GM18868 (cell line): Measurements from ENCODE around the gene LINC00237.

Experiments used
- ATAC-seq: cut with Tn5 transposase; IDR thresholded peaks from one replicate; pipeline ENCODE4 v1.9.1; 2021; ENCODE audit warnings: mild to moderate bottlenecking, moderate library complexity; ENCODE audit not compliant: unreplicated experiment

The LINC00237 gene

GRCh38 chr20:21100578-21101452, 5.3 kb downstream of the LINC00237 start:
- ATAC-seq = no peak

- ATAC-seq = peak; percentile 45
Observed at GRCh38 chr20:21099751-21100577, 6.2 kb downstream of the LINC00237 start.

GRCh38 chr20:21096321-21097043, 9.7 kb downstream of the LINC00237 start:
- no peak for ATAC-seq

- no peak for ATAC-seq
Observed at GRCh38 chr20:21092806-21093205, 13.4 kb downstream of the LINC00237 start.

- no peak for ATAC-seq
Observed at GRCh38 chr20:21090721-21091120, 15.4 kb downstream of the LINC00237 start.

- no peak for ATAC-seq
Observed at GRCh38 chr20:21090111-21090618, 16.0 kb downstream of the LINC00237 start.

GRCh38 chr20:21089391-21089790, 16.8 kb downstream of the LINC00237 start:
- ATAC-seq = no peak

GRCh38 chr20:21087862-21088540, 18.2 kb downstream of the LINC00237 start:
- no peak for ATAC-seq

- no peak for ATAC-seq
Observed at GRCh38 chr20:21083825-21084325, 22.3 kb downstream of the LINC00237 start.

GRCh38 chr20:21082584-21082983, 23.6 kb downstream of the LINC00237 start:
- ATAC-seq = no peak

GRCh38 chr20:21077809-21078345, 28.3 kb downstream of the LINC00237 start:
- ATAC-seq = no peak

- no peak for ATAC-seq
Observed at GRCh38 chr20:21076073-21076472, 30.1 kb downstream of the LINC00237 start.

GRCh38 chr20:21075471-21075870, 30.7 kb downstream of the LINC00237 start:
- no peak for ATAC-seq

GRCh38 chr20:21074605-21075336, 31.4 kb downstream of the LINC00237 start:
- peak; percentile 99 for ATAC-seq

GRCh38 chr20:21067255-21067654, 38.9 kb downstream of the LINC00237 start:
- no peak for ATAC-seq

- ATAC-seq = no peak
Observed at GRCh38 chr20:21064924-21065323, 41.2 kb downstream of the LINC00237 start.

- ATAC-seq = no peak
Observed at GRCh38 chr20:21063276-21063675, 42.9 kb downstream of the LINC00237 start.

GRCh38 chr20:21053002-21053762, 53.0 kb downstream of the LINC00237 start:
- ATAC-seq = no peak

GRCh38 chr20:21052686-21053001, 53.5 kb downstream of the LINC00237 start:
- no peak for ATAC-seq
